ENCODE results near the gene MICB. TPM values are rescaled to one million over a fixed set of nuclear protein-coding genes. Genes with fewer than 3 reads are reported as not detected.

The MICB gene
- total RNA-seq, 1 experiment from 2014 or later: 72.1 TPM

DNA sequence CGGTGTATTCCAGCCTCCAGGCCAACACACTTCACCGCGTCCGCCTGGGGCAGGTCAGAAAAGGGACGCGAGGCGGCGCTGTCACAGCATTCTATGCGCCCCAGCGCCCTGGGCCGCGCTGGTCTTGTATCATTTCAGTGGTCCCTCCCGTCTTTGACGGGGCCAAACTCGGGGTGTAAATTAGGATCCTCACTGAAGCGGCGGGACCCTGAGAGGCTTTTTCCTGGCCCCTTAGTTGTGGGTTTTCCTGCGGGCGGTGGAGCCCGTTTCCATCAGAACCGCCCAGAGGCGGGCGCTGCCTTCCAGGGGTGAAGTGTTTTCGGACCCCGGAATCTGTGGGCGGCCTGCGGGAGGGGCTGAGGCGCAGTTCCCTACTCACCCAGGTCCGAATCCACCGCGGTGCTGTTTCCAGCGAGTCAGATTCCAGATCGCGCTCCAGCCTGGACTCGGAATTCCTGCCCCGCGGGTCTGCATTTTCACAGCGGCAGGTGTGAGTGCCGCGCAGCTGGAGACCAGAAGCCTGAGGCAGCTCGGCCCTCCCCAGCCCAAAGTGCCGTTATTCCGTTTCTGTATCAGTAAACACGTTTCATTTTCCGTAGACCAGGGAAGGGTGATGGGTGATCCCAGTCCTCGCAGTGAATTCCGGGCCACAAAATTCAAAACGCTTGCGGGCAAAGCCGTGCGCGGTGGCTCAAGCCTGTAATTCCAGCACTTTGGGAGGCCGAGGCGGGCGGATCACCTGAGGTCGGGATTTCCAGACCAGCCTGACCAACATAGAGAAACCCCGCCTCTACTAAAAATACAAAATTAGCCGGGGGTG is 3.9 kb upstream of the MICB start:
- peaks cover 11% of the 10 kb centered on the region; the same call in 1 of the 2 replicates for H3K4me1 ChIP-seq (ENCODE audit: control insufficient read depth, insufficient read depth, low read length)
- in situ Hi-C loops (cut with HindIII; ENCODE audit: low pct_unique_long_range_greater_than_20kb, low sequenced_read_pairs): no loop called here
- DNase-seq (ENCODE audit: low read depth, low spot score) (no peak), ATAC-seq (peak; percentile 73)
- intact Hi-C loops (cut with micrococcal nuclease; ENCODE audit: unreplicated experiment): loop anchor here (2.0 to 5.0 kb wide), 2 partner anchors 47 to 103 kb away; no protein-coding TSS in a partner anchor
- H3K36me3 ChIP-seq (ENCODE audit: control insufficient read depth, insufficient read depth, low read length): no peaks in the 10 kb centered on the region; the same call in 1 of the 2 replicates
- no TSS peak for BruUV-seq (replicated peaks)
- H3K4me3 ChIP-seq (ENCODE audit: low read depth in 2 of 2, low read length in 2 of 2): peak overlapping the region; percentile 79 to 83
- no peaks in the 10 kb centered on the region for H3K9me3 ChIP-seq (ENCODE audit: control insufficient read depth, insufficient read depth, low read depth, low read length)
- H3K27me3 ChIP-seq (ENCODE audit: control insufficient read depth, insufficient read depth, low read length): no peaks in the 10 kb centered on the region
- POLR2A ChIA-PET: interaction anchor here (0.6 to 1.0 kb wide), 4 partner anchors 48 to 1736 kb away, joined by 3 to 9 read pairs (median 4); partner anchors contain the start of gene DDX39B
- TF ChIP-seq, protein P1, sequence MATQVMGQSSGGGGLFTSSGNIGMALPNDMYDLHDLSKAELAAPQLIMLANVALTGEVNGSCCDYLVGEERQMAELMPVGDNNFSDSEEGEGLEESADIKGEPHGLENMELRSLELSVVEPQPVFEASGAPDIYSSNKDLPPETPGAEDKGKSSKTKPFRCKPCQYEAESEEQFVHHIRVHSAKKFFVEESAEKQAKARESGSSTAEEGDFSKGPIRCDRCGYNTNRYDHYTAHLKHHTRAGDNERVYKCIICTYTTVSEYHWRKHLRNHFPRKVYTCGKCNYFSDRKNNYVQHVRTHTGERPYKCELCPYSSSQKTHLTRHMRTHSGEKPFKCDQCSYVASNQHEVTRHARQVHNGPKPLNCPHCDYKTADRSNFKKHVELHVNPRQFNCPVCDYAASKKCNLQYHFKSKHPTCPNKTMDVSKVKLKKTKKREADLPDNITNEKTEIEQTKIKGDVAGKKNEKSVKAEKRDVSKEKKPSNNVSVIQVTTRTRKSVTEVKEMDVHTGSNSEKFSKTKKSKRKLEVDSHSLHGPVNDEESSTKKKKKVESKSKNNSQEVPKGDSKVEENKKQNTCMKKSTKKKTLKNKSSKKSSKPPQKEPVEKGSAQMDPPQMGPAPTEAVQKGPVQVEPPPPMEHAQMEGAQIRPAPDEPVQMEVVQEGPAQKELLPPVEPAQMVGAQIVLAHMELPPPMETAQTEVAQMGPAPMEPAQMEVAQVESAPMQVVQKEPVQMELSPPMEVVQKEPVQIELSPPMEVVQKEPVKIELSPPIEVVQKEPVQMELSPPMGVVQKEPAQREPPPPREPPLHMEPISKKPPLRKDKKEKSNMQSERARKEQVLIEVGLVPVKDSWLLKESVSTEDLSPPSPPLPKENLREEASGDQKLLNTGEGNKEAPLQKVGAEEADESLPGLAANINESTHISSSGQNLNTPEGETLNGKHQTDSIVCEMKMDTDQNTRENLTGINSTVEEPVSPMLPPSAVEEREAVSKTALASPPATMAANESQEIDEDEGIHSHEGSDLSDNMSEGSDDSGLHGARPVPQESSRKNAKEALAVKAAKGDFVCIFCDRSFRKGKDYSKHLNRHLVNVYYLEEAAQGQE (IDR thresholded peaks at IDR 0.05; ENCODE audit: insufficient read depth in 1 of 2, low read depth in 2 of 2, low read length in 1 of 2): no peak
- 0 out of 2 replicates have a peak, but pooled peaks have one; percentile 57 for TF ChIP-seq SIN3A (IDR thresholded peaks at IDR 0.05; ENCODE audit: borderline replicate concordance, insufficient read depth, low read depth, low read length)
- TF ChIP-seq, protein P2, sequence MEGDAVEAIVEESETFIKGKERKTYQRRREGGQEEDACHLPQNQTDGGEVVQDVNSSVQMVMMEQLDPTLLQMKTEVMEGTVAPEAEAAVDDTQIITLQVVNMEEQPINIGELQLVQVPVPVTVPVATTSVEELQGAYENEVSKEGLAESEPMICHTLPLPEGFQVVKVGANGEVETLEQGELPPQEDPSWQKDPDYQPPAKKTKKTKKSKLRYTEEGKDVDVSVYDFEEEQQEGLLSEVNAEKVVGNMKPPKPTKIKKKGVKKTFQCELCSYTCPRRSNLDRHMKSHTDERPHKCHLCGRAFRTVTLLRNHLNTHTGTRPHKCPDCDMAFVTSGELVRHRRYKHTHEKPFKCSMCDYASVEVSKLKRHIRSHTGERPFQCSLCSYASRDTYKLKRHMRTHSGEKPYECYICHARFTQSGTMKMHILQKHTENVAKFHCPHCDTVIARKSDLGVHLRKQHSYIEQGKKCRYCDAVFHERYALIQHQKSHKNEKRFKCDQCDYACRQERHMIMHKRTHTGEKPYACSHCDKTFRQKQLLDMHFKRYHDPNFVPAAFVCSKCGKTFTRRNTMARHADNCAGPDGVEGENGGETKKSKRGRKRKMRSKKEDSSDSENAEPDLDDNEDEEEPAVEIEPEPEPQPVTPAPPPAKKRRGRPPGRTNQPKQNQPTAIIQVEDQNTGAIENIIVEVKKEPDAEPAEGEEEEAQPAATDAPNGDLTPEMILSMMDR (IDR thresholded peaks at IDR 0.05): peak; percentile 95
- peak overlapping the region; percentile 95 for H3K27ac ChIP-seq (ENCODE audit: low read length)
- CTCF ChIA-PET: interaction anchor here (0.6 to 1.6 kb wide), 2 partner anchors 104 to 113 kb away, joined by 3 to 11 read pairs; no protein-coding TSS in a partner anchor

DNA sequence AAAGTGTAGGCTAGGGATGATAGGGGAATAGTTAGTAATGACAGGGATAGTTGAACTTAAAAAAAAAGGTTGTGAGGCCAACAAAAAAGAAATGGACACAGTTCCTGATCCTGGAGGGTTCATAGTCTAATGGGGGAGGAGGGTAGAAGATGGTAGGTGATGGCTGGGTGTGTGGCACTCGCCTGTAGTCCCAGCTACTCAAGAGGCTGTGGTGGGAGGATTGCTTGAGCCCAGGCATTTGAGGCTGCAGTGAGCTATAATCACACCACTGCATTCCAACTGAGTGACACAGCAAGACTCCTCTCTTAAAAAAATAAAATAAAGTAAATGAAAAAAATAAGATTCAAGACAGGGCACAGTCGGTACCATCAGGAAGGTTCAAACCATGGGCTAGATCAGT is 2.4 kb upstream of the MICB start:
- peak overlapping the region; percentile 79 to 83 for H3K4me3 ChIP-seq (ENCODE audit: low read depth in 2 of 2, low read length in 2 of 2)

More for the DNA sequence above, 2.4 kb upstream of the MICB start:
- peak overlapping the region; percentile 95 for H3K27ac ChIP-seq (ENCODE audit: low read length)
- intact Hi-C loops (cut with micrococcal nuclease; ENCODE audit: unreplicated experiment): no loop called here
- TF ChIP-seq SIN3A (IDR thresholded peaks at IDR 0.05; ENCODE audit: borderline replicate concordance, insufficient read depth, low read depth, low read length) (no peak), TCF7L2 (IDR thresholded peaks at IDR 0.05; ENCODE audit: low read depth, low read length) (no peak)
- TF ChIP-seq, protein P1 (IDR thresholded peaks at IDR 0.05; ENCODE audit: insufficient read depth in 1 of 2, low read depth in 2 of 2, low read length in 1 of 2): no peak
- TF ChIP-seq, protein P2 (IDR thresholded peaks at IDR 0.05): no peak
- H3K9me3 ChIP-seq (ENCODE audit: control insufficient read depth, insufficient read depth, low read depth, low read length): no peaks in the 10 kb centered on the region
- ATAC-seq: peak; percentile 25
- H3K36me3 ChIP-seq (ENCODE audit: control insufficient read depth, insufficient read depth, low read length): no peaks in the 10 kb centered on the region; the same call in 1 of the 2 replicates
- no peak for DNase-seq (ENCODE audit: low read depth, low spot score)
- BruUV-seq (replicated peaks): TSS peak; percentile 49
- peaks cover 14% of the 10 kb centered on the region; the same call in 1 of the 2 replicates for H3K4me1 ChIP-seq (ENCODE audit: control insufficient read depth, insufficient read depth, low read length)
- ChIA-PET CTCF (interaction anchor here (0.6 to 1.6 kb wide), 2 partner anchors 52 to 103 kb away, joined by 3 to 5 read pairs; partner anchors contain the start of gene NFKBIL1), POLR2A (interaction anchor here (1.0 to 1.1 kb wide), 2 partner anchors 46 to 48 kb away, joined by 3 read pairs; no protein-coding TSS in a partner anchor)
- H3K27me3 ChIP-seq (ENCODE audit: control insufficient read depth, insufficient read depth, low read length): no peaks in the 10 kb centered on the region
- in situ Hi-C loops (cut with HindIII; ENCODE audit: low pct_unique_long_range_greater_than_20kb, low sequenced_read_pairs): no loop called here
